Renal cortical epithelial cell (primary cell): ENCODE measurements around the gene FNDC5. TPM values are rescaled to one million over a fixed set of nuclear protein-coding genes. Genes with fewer than 3 reads are reported as not detected.

Experiments
- DNase-seq: peaks from one replicate; pipeline ENCODE4 v3.0.0-alpha.2; 2011; ENCODE audit warnings: low read depth
- total RNA-seq: library from RNA; depleted of rRNA; stranded (reverse); fragments of >200 nt; gene quantifications from 2 replicates; pipeline ENCODE4 v1.2.3, GENCODE V29; 2014

The FNDC5 gene
- total RNA-seq, 1 donor from 2014 or later: 0.70 TPM

DNA sequence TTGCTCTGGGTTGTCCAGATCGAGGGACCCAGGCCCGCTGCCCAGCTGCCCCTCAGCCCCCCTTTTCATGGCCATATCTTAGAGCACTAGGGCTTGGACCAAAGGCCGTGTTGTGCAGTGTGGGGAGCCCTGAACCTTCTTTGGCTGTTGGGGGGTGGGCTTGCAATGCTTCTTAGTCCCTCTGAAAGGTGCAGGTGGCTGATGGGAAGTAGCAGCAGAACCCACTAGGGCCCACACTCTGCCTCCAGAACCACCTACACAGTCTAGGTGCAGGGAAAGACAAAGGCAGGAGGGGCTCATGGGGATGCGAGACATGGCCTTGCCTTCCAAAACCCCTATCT lies 13.3 kb upstream of the FNDC5 start:
- DNase-seq: no peak

DNA sequence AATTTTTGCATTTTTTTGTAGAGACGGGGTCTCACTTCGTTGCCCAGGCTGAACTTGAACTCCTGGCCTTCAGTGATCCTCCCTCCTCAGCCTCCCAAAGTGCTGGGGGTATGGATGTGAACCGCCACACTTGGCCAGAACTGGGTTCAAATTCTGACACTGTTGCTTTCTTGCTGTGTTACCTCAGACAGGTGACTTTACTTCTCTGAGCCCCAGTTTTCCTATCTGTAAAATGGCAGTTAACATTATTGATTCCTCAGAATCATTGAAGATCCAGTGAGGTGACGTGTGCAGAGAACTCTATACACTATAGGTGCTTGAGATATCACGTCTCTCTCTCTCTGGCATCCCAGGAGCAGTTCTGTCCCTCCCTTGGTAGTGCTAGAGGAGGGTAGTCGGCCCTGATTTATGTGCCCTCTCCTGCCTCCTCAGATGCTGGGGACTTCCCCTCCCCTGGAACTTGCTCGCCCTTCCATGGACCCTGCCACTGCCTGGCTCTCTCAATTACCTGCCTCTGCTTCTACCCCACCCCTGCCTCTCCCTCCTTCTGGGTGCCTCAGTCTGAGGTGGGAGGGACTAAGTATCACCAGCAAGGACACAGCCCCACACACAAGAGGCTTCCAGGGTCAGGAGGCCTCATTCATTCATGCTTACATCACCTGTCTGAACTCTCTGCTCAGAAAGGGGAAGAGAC lies 12.8 kb upstream of the FNDC5 start:
- no peak for DNase-seq

DNA sequence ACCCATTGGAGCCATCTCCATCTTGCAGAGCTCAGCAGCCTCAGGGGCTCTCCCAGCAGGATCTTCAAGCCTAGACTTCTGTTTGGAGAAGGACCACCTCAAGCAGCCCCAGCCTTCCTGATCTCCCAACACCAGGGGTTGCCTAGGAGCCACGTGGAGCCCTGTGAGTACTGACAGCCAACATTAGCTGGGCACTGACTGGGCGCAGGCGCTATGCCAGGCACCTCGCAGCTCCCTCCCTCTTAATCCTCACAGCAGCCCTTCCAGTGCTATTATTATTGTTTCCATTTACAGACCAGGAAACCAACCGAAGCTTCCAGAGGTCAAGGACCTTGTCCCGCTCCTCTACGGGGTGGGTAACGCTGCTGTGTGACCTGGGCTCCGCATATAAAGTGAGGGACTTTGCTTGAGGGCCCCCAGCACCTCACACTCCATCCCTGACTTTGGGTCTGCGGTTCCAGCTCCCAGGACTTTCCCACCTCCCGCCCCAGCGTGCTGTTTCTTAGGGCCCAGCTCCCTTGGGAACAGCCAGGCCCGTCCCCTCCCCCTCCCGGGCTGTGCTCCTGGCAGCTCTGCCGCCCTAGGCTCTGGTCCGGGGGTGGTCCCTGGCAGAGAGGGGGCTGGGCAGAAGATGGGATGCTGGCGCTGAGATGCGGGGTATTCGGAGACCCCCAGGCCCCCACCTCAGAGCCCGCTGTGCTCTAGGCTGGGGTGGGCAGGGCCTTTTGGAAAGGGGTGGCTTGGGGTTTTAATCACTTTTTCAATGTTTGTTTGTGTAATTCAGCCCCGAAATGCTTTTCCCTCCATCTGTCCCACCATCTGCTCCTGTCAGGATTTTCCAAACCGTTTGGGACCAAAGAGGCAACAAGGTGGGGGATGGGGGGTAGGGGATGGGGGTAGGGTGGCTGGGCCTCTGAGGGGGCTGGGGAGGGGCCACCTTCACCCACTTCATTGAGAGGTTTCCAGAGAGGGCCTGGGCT lies 11.4 kb upstream of the FNDC5 start:
- DNase-seq: no peak

DNA sequence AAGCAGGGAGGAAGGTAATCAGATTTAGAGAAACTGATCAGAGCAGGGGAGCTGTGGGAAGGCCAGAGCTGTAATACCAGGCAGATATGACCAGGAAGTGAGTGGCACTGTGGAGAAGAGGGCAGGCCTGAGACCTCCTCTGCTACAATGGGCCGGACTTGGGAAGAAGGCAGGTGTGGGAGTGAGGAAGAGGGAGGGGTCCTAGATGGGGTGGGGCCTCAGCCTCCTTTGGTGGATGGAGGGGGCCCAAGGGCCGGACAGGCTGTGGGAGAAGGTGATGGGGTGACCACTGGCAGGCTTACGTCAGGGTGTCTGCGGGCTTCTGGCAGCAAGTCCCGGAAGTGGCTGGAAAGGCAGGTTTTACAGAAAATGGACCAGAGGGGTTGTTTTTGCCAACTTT lies 10.6 kb upstream of the FNDC5 start:
- no peak for DNase-seq

DNA sequence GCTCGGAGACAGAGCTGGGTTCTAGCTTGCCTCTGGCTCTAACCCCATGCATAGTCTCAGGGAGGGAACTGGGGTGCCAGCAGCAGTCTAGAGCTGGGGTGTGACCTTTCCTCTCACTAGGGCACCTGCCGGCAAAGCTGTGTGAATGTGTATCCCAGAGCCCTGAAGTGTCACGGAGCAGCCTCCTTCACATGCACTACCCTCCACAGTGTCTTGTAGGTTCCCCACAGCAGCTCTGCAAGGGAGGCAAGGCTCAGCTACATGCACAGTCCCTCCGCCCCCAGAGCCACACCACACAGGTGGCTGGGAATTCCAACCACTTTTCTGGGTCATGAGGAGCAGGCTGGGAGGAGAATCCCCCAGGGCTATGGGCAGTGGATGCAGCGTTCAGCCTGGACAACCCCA lies 7.9 kb upstream of the FNDC5 start:
- DNase-seq: no peak

DNA sequence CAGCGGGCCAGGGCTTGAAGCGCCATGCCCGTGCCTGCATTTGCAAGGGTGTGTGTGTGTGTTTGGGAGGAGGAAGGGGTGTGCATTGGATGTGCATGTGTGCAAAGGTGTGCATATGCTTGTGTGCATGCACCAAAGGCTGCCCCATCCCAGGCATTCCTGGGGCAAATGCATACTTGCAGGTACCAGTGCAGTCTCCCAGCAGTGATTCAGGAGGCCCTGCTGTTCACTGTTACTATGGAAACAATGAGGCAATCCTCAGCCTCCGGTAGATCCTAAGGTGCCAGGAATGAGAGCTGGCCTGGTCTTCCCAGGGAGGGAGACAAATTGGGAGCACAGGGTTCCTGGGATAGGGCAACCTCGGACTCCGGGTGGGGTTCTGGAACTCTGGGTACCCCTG lies 7.5 kb upstream of the FNDC5 start:
- DNase-seq: peak; percentile 50

DNA sequence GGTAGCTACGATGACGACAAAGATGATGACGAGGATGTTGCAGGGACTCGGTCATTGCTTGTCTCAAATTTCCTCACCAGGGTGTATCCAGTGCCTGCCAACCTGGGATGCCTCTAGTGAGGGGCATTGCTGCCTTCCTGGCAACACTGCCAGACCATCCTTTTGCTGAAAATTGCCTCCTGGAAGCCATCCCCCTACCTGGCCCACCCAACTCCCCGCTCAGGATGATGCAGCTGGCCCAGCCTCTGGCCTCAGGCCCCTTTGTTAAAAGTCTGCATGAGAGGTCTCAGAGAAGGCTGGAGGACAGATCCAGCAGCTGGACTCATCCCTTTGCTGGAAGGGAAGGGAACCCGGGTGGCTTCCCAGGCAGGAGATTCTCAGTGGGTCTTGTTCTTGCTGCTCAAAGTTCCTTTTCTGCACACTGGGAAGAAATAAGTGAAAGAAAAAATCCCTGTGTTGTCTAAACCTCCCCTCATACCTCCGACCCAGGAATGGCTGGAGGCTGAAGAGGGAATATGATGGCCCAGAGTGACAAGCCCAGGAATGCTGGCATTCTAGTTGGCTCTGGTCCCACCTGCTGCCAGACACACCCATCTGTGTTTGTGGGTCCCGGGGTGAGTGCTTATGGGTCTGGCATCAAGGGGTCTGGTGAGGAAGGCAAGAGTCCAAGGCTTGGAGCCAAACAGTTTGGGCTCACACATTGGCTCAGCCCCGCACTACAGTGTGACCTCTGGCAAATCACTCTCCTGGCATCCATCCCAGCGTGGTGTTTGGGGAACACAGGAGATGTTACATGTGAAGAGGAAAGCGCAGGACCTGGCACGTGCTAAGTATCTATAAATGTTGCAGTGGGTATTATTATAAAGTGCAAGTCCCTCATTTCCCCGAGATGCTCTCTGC lies 6.7 kb upstream of the FNDC5 start:
- DNase-seq: no peak

DNA sequence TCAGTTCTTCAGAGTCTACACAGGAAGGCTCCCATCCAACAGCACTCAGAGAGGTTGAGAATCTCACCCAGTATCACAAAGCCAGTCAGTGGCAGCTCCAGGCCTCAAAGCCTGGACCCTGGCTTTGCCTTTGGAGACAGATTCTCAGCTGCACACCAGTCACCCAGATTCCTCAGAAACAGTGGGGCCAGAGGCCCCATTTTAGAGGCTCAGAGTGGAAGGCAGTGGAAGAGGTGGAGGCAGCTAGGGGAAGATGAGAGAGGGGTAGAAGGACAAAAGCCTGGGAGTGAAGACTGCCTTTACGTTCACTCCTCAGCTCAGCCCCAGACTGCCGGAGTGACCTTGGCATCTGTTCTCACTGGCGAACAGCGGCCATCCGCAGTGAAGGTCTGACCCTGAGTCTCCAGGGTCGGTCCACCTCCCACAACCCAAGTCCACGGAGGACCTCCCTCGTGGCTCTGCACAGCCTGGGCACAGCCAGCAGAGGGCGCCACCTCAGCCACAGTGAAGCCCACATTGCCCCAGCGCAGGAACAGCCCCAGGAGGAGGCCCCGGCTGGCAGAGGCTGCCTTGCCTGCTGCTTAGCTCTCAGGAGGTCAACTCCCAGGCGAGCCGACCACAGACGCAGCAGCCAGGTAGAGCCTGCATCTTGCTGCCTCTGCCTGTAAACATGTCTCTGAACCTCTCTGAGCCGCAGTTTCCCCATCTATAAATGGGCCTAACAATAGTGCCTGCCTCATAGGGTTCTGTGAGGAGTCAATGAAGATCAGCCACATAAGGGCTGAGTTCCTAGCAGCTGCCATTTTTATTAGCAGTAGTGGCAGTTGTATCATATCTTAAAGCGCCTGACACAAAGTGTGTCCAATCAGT lies 5.9 kb upstream of the FNDC5 start:
- peak; percentile 15 for DNase-seq

DNA sequence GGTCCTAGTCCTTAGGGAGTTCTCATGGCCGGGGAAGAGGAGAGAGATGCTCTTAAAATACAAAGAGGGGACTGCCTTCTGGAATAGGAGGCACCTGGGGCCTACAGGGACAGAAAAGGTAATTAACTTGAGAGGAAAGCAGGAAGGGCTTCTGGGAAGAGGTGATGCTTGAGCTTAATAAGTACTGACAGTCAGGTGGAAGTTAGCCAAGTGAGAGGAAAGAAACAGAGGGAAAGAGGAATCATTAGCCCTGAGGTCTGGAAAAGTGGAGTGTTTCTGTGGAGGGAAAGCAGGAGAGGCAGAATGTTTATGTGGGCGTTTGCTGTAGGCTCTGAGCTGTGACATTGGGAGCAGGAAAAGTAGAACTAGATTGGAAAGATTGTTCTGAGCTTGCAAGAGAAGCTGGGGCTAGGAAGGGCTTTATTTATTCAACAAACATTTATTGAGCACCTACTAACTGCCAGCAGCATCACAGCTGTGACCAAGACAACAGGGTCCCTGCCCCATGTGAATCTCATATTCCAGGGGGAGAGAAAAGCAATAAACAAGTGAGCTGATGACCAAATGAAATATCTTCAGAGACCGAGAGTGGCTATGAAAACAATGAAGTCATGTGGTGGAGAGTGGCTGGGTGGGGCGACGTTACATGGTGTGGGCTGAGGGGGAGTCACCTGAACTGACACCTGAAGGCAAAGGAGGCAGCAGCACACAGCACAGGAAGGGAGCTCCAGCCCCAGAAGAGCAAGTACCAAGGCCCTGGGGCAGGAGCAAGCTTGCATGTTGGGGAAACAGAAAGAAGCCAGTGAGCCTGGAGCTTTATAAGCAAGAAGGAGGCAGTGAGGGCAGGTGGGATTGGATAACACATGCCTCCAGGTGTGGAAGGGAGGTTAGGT lies 4.4 kb upstream of the FNDC5 start:
- DNase-seq: no peak

DNA sequence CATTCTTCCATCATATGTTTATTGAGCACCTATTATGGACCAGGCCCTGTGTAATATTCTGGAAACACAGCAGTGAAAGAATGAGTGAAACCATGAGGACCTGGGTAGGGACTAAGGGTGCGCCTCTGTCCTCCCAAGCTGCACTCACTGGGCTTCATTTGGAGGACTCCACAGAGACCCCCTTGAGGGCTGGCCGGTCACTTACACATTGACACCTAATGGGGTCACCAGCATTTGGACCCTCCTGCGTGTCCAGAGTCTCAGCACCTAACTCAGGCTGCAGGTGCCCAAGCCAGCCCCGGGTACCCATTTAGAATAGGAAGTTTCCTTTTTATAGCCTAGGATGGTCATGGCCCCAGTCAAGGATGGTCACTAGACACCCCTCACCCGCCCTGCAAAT lies 2.8 kb upstream of the FNDC5 start:
- no peak for DNase-seq

DNA sequence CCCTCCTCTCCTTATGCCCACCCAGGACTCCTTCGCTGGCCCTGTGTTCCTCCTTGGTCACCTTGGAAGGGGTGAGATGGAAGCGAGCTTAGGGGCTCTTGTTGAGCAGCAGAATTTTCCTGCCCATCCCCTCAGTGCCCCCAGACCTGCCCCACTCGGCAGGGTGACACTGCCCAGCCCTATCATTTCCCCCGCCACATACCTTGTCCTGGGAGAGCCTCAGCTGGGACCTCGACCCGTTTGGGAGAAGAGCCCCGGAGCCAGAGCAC lies 1.4 kb upstream of the FNDC5 start:
- no peak for DNase-seq

DNA sequence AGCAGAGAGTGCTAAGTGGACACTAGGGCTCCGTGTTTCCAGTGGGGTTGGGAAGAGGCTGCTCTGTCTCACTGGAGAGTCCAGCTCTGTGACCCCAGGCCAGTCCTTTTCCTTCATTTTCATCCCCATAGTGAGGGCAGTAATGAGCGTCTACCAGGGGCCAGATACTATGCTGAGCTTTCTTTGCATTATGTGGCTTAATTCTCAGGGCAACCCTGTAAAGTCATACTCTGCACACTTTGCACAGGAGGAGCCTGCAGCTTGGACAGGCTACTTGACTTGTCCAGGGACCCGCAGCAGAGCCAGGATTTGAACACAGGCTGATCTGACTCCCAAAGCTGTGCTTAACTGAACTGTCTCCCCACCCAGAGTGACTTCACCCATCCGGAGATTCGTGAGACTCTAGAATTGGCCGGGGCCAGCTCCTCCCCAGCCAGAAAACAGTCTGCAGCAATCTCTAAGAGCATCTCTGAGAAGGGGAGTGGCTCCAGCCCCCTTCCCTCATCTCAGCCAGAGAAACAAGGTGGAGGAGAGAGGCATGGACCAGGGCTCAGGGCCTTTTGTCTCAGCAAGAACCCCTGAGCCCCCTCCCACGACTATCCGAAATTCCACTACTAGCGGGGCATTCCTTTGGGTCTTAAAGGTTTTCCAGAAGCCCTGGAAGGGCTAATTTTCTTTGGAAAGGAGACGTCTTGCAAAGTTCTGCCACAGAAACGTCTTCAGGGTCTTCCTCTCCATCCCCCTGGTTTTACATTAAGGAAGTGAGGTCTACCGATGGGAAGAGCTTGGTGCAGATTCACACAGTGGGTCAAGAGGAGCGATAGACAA lies 866 bp upstream of the FNDC5 start:
- no peak for DNase-seq

DNA sequence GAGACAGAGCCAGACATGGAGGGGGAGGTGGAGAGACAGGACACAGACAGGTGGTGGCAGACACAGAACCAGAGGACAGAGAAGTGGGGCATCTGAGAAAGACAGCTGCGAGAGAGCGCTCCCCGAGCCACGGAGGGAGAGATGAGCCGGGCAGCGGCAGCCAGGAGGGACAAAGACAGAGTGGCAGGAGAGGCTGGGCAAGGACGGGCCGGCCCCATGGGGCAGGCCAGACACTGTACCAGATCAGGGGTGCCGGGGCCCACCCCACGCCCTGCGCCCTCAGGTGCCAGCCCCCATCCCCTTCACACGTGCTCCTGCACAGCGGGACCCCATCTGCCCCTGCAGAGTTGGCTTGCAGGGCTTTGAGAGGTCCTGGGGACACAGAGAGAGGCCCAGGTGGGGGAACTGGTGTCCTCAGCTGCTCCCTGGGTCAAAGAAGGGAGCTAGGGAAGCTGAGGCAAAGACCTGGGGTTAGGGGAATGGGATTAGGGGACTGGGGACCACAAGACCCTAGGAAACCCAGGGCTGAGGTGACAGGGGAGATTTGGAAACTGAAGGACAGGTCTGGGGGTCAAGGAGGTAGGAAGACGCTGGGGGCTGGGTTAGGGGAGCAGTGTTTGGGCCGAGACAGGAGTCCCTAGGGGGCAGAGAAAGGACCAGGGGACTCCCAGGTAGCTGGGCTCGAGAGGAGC lies 643 bp downstream of the FNDC5 start:
- DNase-seq: no peak

DNA sequence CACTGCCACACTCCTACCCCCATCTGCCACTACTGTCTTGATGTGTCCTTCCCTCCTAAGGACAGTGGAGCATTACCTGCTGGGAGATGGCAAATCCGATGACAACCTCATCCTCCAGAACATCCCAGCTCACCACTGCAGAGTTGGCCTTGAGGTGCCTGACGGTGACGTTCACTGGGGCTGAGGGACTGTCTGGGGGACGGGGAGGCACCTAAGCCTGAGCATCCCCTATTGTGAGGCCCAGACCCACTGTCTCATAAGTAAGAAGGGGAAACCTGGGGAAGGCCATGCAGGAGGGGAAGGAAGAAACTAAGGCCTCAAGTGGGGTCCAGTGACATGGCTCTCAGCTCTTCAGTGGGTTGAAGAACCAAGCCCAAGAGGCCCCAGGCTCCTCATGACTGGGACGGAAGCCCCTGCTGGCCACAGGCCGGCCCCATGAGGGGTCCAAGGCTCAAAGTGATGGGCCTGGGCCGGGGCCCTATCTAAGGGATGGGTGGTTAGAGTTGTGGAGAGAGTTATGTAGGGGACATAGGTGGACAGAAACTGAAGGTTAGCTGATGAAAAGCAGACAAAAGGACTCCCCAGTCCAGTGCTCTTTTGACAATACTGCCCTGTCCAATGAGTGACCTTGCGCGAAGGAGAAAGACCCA lies 1.8 kb downstream of the FNDC5 start:
- DNase-seq: no peak

DNA sequence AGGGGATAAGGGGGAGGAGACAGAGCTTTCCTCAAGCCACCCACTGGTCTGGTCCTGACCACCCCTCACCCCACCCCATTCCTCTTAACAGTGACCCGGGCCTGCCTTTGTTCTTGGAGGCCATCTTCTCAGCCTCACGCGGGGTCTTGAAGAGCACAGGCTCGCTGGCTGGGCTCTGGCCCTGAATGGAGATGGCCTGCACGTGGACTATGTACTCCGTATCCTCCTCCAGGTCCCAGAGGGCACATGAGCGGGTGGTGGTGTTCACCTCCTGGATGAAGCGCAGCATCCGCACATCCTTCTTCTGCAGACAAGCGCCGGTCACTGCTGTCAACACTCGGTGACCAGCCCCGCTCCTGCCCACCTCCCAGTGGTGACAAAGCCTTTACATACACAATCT lies 2.6 kb downstream of the FNDC5 start:
- no peak for DNase-seq

DNA sequence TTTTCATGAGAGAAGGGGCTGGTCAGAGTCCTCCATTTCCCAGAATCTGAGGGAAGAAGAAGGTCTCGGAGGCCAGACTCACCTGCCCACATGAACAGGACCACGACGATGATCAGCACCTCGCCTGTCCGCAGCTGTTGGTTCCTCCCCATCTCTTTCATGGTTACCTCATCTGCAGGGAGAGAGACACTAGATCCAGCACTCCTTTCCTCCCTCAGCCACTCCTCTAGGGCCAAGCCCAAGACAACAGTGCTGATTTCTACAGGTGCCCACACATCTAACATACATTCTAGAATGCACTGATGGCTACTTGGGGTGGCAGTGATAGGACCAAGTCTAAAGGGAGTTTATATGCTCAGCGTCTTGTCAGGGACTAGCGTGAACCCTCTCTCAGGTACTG lies 3.0 kb downstream of the FNDC5 start:
- DNase-seq: no peak

DNA sequence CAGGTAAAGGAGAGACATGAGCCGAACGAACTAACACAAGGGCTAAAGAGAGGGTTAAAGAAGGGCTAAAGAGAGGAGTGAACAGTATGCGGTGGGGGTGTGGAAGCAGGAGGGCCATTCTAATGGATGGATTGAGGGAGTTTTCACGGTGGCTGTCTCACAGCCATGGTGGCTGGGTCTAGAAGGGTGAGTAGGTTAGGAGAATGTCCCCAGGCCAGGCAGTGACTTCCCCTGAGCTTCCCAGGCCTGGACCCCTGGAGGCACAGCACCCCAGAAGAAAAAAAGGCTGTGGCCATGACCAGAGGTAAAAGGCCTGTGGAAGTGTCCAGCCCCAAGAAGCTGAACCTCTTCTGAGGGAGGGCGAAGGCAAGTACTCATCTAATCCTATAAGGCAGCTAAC lies 3.6 kb downstream of the FNDC5 start:
- DNase-seq: no peak

DNA sequence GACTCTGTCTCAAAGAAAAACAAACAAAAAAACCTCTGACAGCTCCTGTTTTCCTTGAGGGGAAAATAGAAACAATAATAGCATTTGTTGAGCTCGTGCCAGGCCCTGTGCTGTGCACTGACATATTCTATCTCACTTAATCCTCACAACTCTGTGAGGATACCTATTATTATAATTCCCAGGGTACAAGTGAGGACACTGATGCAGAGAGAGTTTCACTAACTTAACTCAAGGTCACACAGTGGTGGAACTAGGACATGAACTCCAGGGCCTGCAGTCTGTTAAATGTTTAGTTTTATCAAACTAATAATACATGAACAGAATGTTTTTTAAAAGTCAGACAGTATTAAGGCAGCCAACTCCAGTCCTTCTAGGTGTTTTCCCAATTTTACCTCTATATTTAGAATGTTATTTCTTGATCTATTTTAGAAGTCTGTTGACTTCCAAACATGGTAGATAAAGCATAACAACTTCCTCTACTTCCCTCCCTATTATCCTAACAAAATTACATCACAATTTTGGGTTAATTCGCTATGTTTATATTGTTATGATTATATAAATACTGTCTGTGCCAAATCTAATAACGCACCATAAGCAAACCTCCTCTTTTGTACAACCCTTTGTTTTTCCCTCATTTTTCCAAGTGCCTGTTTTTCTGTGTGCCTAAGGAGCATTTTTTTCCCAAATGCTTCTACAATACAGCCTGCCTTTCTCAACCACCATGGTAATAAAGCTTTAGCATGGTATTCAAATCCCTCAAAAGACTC lies 4.9 kb downstream of the FNDC5 start:
- no peak for DNase-seq
